K562 (cell line): ENCODE results near the gene SLC12A1. TPM values are rescaled to one million over a fixed set of nuclear protein-coding genes. Genes with fewer than 3 reads are reported as not detected.

Source experiments
- ATAC-seq: fragments of 200-7000 bp; cut with Tn5 transposase; 3 replicates; pipeline ENCODE4 v1.9.1; 2020; ENCODE audit warnings: moderate library complexity
- BruUV-seq: library from RNA; stranded (reverse); fragments of 400-500 nt; replicated peaks from 2 replicates; lab custom pipeline; 2021; lab: Mats Ljungman, UMichigan
- CTCF ChIA-PET: fragments of 300-600 bp; formaldehyde crosslinking; extraction: SDS; loops from one replicate; lab custom pipeline; 2021; ENCODE audit warnings: low intra/inter-chr PET ratio; lab: Yijun Ruan, JAX
- POLR2A ChIA-PET: fragments of 300-600, 350-650 bp; sonication (Branson Sonifier 250); formaldehyde crosslinking; extraction: SDS; loops from one replicate; lab custom pipeline; 2021; ENCODE audit warnings: antibody characterized with exemption, inconsistent platforms; lab: Yijun Ruan, JAX
- DNase-seq, 4 experiments: peaks; one replicate each; pipeline versions ENCODE4 v3.0.0 to v3.0.0-alpha.2; 2011 to 2018; ENCODE audit warnings: low spot score in 3 of 4, mixed read lengths in 3 of 4; ENCODE audit errors: extremely low read depth in 1 of 4
- FAIRE-seq: peaks from 2 replicates; lab custom pipeline; 2011; peaks lifted over from hg19 to GRCh38; lab: Jason Lieb, UNC
- H2AFZ ChIP-seq: 2 replicates; pipeline ENCODE4 v1.6.0; 2011; ENCODE audit warnings: low read depth, low read length, control low read depth, inconsistent platforms
- H3K27ac ChIP-seq: fragments of 200-600 bp; 3 replicates; pipeline ENCODE4 v1.8.0; 2011; ENCODE audit warnings: low read depth, mild to moderate bottlenecking, control low read depth, inconsistent platforms, low read length, moderate library complexity, mixed read lengths; ENCODE audit errors: extremely low read depth
- H3K27me3 ChIP-seq, 2 experiments: fragments of 300-600 bp in 1 of 2; 2 replicates in 1 of 2; 3 replicates in 1 of 2; pipeline versions ENCODE4 v1.6.0 to v1.8.0; 2011; ENCODE audit warnings: inconsistent platforms in 2 of 2, low read length in 2 of 2, mild to moderate bottlenecking in 1 of 2, mixed read lengths in 1 of 2, moderate library complexity in 1 of 2; ENCODE audit not compliant: control insufficient read depth in 2 of 2, insufficient read depth in 2 of 2
- H3K36me3 ChIP-seq: fragments of 300-600 bp; 3 replicates; pipeline ENCODE4 v1.8.0; 2011; ENCODE audit warnings: mild to moderate bottlenecking, low read length, inconsistent platforms; ENCODE audit not compliant: control insufficient read depth, insufficient read depth
- H3K4me1 ChIP-seq, 2 experiments: fragments of 200-600 bp in 1 of 2; replicated peaks in 1 of 2; 2 replicates in 1 of 2; 3 replicates in 1 of 2; pipeline versions ENCODE4 v1.5.1 to v1.8.0; 2011; ENCODE audit warnings: inconsistent platforms in 2 of 2, low read length in 2 of 2, mild to moderate bottlenecking in 1 of 2, mixed read lengths in 1 of 2, moderate library complexity in 1 of 2; ENCODE audit not compliant: control insufficient read depth in 2 of 2, insufficient read depth in 2 of 2
- H3K4me2 ChIP-seq: 2 replicates; pipeline ENCODE4 v1.6.1; 2011; ENCODE audit warnings: low read length, control low read depth, inconsistent platforms, mixed read lengths; ENCODE audit not compliant: insufficient read depth
- H3K4me3 ChIP-seq: fragments of 200-600 bp; sonication (generic), shearing (Covaris generic); 2 replicates; pipeline ENCODE4 v1.5.1; 2016; ENCODE audit warnings: control low read depth, inconsistent platforms
- H3K79me2 ChIP-seq: fragments of 200-600 bp; 3 replicates; pipeline ENCODE4 v1.8.0; 2011; ENCODE audit warnings: low read length, inconsistent platforms; ENCODE audit not compliant: control insufficient read depth, insufficient read depth
- H3K9ac ChIP-seq, 2 experiments: 2 replicates each; pipeline versions ENCODE4 v1.6.0 to v1.6.1; 2011; ENCODE audit warnings: low read depth in 2 of 2, low read length in 2 of 2, control low read depth in 1 of 2, inconsistent platforms in 1 of 2, mild to moderate bottlenecking in 1 of 2, mixed read lengths in 1 of 2; ENCODE audit not compliant: insufficient read depth in 1 of 2
- H3K9me1 ChIP-seq: one replicate; pipeline ENCODE4 v1.6.0; 2011; ENCODE audit warnings: inconsistent platforms, mild to moderate bottlenecking, low read length, moderate library complexity; ENCODE audit not compliant: control insufficient read depth, insufficient read depth
- H3K9me3 ChIP-seq: replicated peaks from 2 replicates; pipeline ENCODE4 v1.5.1; 2011; ENCODE audit warnings: low read depth, low read length, inconsistent platforms; ENCODE audit not compliant: control insufficient read depth, insufficient read depth
- H4K20me1 ChIP-seq: replicated peaks from 2 replicates; pipeline ENCODE4 v1.6.1; 2011; ENCODE audit warnings: low read length, inconsistent platforms, mixed read lengths; ENCODE audit not compliant: control insufficient read depth, insufficient read depth
- E2F3 ChIP-seq: fragments of 250-450 bp; sonication (Bioruptor Pico); IDR thresholded peaks from 2 replicates; pipeline ENCODE4 v1.4.0; 2020; ENCODE audit warnings: mild to moderate bottlenecking
- HDAC3 ChIP-seq: fragments of 450-650 bp; IDR thresholded peaks from 2 replicates; pipeline ENCODE4 v1.6.1; 2018; ENCODE audit warnings: borderline replicate concordance, mild to moderate bottlenecking, moderate library complexity; ENCODE audit not compliant: partially characterized antibody
- JUND ChIP-seq, 2 experiments: IDR thresholded peaks; 2 replicates in 1 of 2; 3 replicates in 1 of 2; pipeline ENCODE4 v1.6.1; 2011; ENCODE audit warnings: borderline replicate concordance in 2 of 2, low read depth in 2 of 2, low read length in 2 of 2, improper control_type of control experiment in 1 of 2, missing biosample characterization in 1 of 2, missing genetic modification characterization in 1 of 2, missing genetic modification reagents in 1 of 2
- RAD21 ChIP-seq, 2 experiments: fragments of 250-450 bp in 1 of 2; fragments of 450-650 bp in 1 of 2; sonication (Bioruptor Pico) in 1 of 2; formaldehyde crosslinking in 1 of 2; IDR thresholded peaks in 1 of 2; conservative IDR thresholded peaks in 1 of 2; 2 replicates each; pipeline versions ENCODE4 v1.4.0 to v1.8.0; 2020 to 2022; ENCODE audit warnings: mild to moderate bottlenecking in 2 of 2, moderate library complexity in 1 of 2
- SMC3 ChIP-seq: conservative IDR thresholded peaks from 2 replicates; pipeline ENCODE4 v1.6.1; 2011; ENCODE audit warnings: low read depth, low read length, improper control_type of control experiment; ENCODE audit not compliant: insufficient read depth
- ZKSCAN8 ChIP-seq: fragments of 200-800 bp; sonication (Bioruptor generic); IDR thresholded peaks from 2 replicates; pipeline ENCODE4 v1.6.1; 2016; ENCODE audit warnings: missing genetic modification characterization, missing compliant biosample characterization
- ZNF668 ChIP-seq: fragments of 250-450 bp; sonication (Bioruptor Pico); IDR thresholded peaks from 2 replicates; pipeline ENCODE4 v1.8.0; 2022; ENCODE audit warnings: mild to moderate bottlenecking, inconsistent platforms
- WGBS: fragments of 100-300 bp; shearing (Covaris generic); methylation state at CpG from one replicate; pipeline ENCODE4 v1.1.6; 2016; ENCODE audit warnings: low coverage, mixed read lengths; ENCODE audit not compliant: insufficient coverage; ENCODE audit errors: missing lambda C conversion rate; 5-methylcytosine and 5-hydroxymethylcytosine counted together
- in situ Hi-C: fragments of 300-500 bp; cut with MboI; formaldehyde crosslinking; loops from 4 replicates; pipeline ENCODE4 v1.15.0; 2018; ENCODE audit warnings: inconsistent platforms, mixed read lengths
- intact Hi-C: fragments of 100-400 bp; cut with micrococcal nuclease; formaldehyde crosslinking; loops from 2 replicates; pipeline ENCODE4 v1.14.2; 2022
- polyA plus RNA-seq, 8 experiments: library from polyadenylated mRNA; depleted of rRNA in 4 of 8; stranded (reverse) in 5 of 8; unstranded in 3 of 8; fragments of >200 nt; fragmentation: Nextera tagmentation in 2 of 8; fragmentation: Illumina TruSeq in 1 of 8; extraction: Ambion mirVana in 2 of 8; extraction: Trizol in 1 of 8; gene quantifications; 2 replicates each; pipeline versions ENCODE4 v1.2.1 to v1.2.3, GENCODE V29; 2011 to 2014; ENCODE audit warnings: inconsistent platforms in 1 of 8, missing spikeins in 1 of 8
- total RNA-seq, 7 experiments: library from RNA; depleted of rRNA in 6 of 7; stranded (reverse); fragments of >200 nt in 6 of 7; fragmentation: Illumina TruSeq in 2 of 7; extraction: Trizol in 2 of 7; gene quantifications; 2 replicates each; pipeline versions ENCODE4 v1.2.1 to v1.2.3, GENCODE V29; 2011 to 2021; ENCODE audit warnings: low replicate concordance in 1 of 7
- TF ChIP-seq, protein P1 (sequence below), 2 experiments: fragments of 450-650 bp; formaldehyde crosslinking in 1 of 2; IDR thresholded peaks; 2 replicates each; pipeline versions ENCODE4 v1.4.0 to v1.6.1; 2014 to 2020; ENCODE audit warnings: mild to moderate bottlenecking in 2 of 2, borderline replicate concordance in 1 of 2, low read depth in 1 of 2
- TF ChIP-seq, protein P2 (sequence below), 2 experiments: fragments of 450-650 bp in 1 of 2; IDR thresholded peaks; 2 replicates each; pipeline ENCODE4 v1.6.1; 2011 to 2017; ENCODE audit warnings: low read depth in 2 of 2, antibody characterized with exemption in 1 of 2, borderline replicate concordance in 1 of 2, low read length in 1 of 2, mild to moderate bottlenecking in 1 of 2, mixed read lengths in 1 of 2; ENCODE audit not compliant: control insufficient read depth in 1 of 2

Gene SLC12A1
- total and polyA plus RNA-seq, 9 of the 15 experiments (the other 6 are each of a cell fraction or from before 2014, with no cell fraction given): not detected

DNA sequence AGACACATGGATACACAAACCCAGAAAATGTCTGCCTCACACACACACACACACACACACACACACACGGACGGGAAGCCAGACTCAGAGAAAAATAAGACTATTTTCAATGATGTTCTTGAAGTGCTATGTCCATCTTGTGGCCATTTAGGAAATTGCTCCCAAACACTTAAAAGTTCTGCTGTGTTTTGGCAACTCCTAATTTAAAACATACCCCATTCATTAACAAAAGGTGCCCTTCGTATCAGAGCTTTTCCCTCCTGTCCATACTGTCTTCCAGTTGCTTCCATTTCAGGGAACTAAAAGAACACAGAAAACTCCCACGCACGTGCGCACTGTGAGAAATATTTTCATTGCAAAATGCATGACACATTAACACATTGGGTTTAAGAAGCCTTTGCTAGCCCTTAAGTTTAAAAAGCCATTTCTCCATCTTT is 44.6 kb downstream of the SLC12A1 start:
- Histone ChIP-seq H3K4me1 (no peaks in the 10 kb centered on the region), H3K4me2 (no peak overlapping the region), H3K79me2 (no peaks in the 10 kb centered on the region), H3K4me3 (no peak overlapping the region), H3K9me1 (no peaks in the 10 kb centered on the region), H3K27ac (no peak overlapping the region), H4K20me1 (no peaks in the 10 kb centered on the region), H2AFZ (no peak overlapping the region), H3K9ac (no peak overlapping the region), H3K9me3 (no peaks in the 10 kb centered on the region), H3K27me3 (peaks cover 0 to 3% of the 10 kb centered on the region in 2 experiments; a peak in 1 of 5 replicates), H3K36me3 (no peaks in the 10 kb centered on the region)
- POLR2A ChIA-PET: no interaction called here
- ATAC-seq (peak; percentile 63), DNase-seq (peak; percentile 22 to 49 (median 28)), FAIRE-seq (peak; percentile 90)
- 2% methylated on average over 6 of the region's 6 CpGs for WGBS
- no TSS peak for BruUV-seq
- in situ Hi-C loops (no loop called here), intact Hi-C loops (no loop called here)
- CTCF ChIA-PET: no interaction called here
- TF ChIP-seq JUND (IDR thresholded peaks at IDR 0.05; ENCODE audit: borderline replicate concordance, low read depth, low read length): no peak
- no peak for TF ChIP-seq JUND (tag; IDR thresholded peaks at IDR 0.05; ENCODE audit: borderline replicate concordance, low read depth, low read length)
- no peak for TF ChIP-seq ZKSCAN8 (CRISPR knock-in tag)
- peak; percentile 35; the same call in 1 of the 2 replicates for TF ChIP-seq SMC3
- TF ChIP-seq, protein P1, sequence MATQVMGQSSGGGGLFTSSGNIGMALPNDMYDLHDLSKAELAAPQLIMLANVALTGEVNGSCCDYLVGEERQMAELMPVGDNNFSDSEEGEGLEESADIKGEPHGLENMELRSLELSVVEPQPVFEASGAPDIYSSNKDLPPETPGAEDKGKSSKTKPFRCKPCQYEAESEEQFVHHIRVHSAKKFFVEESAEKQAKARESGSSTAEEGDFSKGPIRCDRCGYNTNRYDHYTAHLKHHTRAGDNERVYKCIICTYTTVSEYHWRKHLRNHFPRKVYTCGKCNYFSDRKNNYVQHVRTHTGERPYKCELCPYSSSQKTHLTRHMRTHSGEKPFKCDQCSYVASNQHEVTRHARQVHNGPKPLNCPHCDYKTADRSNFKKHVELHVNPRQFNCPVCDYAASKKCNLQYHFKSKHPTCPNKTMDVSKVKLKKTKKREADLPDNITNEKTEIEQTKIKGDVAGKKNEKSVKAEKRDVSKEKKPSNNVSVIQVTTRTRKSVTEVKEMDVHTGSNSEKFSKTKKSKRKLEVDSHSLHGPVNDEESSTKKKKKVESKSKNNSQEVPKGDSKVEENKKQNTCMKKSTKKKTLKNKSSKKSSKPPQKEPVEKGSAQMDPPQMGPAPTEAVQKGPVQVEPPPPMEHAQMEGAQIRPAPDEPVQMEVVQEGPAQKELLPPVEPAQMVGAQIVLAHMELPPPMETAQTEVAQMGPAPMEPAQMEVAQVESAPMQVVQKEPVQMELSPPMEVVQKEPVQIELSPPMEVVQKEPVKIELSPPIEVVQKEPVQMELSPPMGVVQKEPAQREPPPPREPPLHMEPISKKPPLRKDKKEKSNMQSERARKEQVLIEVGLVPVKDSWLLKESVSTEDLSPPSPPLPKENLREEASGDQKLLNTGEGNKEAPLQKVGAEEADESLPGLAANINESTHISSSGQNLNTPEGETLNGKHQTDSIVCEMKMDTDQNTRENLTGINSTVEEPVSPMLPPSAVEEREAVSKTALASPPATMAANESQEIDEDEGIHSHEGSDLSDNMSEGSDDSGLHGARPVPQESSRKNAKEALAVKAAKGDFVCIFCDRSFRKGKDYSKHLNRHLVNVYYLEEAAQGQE (IDR thresholded peaks at IDR 0.05; ENCODE audit: borderline replicate concordance): peak; percentile 36; the same call in 1 of the 2 replicates
- TF ChIP-seq, protein P1 (CRISPR knock-in tag; IDR thresholded peaks at IDR 0.05; ENCODE audit: low read depth): no peak
- TF ChIP-seq RAD21 (CRISPR knock-in tag; conservative IDR thresholded peaks at IDR 0.05 in 1 of 2, IDR thresholded peaks at IDR 0.05 in 1 of 2): peak; percentile 41 to 68; a peak in 3 of 4 replicates
- TF ChIP-seq E2F3 (CRISPR knock-in tag): no peak
- no peak for TF ChIP-seq HDAC3
- TF ChIP-seq, protein P2, sequence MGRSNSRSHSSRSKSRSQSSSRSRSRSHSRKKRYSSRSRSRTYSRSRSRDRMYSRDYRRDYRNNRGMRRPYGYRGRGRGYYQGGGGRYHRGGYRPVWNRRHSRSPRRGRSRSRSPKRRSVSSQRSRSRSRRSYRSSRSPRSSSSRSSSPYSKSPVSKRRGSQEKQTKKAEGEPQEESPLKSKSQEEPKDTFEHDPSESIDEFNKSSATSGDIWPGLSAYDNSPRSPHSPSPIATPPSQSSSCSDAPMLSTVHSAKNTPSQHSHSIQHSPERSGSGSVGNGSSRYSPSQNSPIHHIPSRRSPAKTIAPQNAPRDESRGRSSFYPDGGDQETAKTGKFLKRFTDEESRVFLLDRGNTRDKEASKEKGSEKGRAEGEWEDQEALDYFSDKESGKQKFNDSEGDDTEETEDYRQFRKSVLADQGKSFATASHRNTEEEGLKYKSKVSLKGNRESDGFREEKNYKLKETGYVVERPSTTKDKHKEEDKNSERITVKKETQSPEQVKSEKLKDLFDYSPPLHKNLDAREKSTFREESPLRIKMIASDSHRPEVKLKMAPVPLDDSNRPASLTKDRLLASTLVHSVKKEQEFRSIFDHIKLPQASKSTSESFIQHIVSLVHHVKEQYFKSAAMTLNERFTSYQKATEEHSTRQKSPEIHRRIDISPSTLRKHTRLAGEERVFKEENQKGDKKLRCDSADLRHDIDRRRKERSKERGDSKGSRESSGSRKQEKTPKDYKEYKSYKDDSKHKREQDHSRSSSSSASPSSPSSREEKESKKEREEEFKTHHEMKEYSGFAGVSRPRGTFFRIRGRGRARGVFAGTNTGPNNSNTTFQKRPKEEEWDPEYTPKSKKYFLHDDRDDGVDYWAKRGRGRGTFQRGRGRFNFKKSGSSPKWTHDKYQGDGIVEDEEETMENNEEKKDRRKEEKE (IDR thresholded peaks at IDR 0.05; ENCODE audit: borderline replicate concordance in 1 of 2, control insufficient read depth in 1 of 2, low read depth in 2 of 2, low read length in 1 of 2): no peak
- TF ChIP-seq ZNF668 (CRISPR knock-in tag): no peak
